Liver (tissue), 9 donors: ENCODE results near the gene SLC16A10. TPM values are rescaled to one million over a fixed set of nuclear protein-coding genes. Genes with fewer than 3 reads are reported as not detected.

Experiments
- DNase-seq: peaks from one replicate; pipeline ENCODE4 v3.0.0-alpha.2; 2017; ENCODE audit warnings: low spot score
- H3K27ac ChIP-seq, 2 donors: one replicate each; pipeline ENCODE4 v1.7.0; 2013; ENCODE audit warnings: inconsistent platforms in 2 of 2, low read length in 2 of 2, control low read depth in 1 of 2, low read depth in 1 of 2, mild to moderate bottlenecking in 1 of 2
- H3K27me3 ChIP-seq, 4 donors: one replicate each; pipeline versions ENCODE4 v1.6.1 to v1.7.0; 2013; ENCODE audit warnings: low read length in 3 of 4, inconsistent platforms in 1 of 4, mild to moderate bottlenecking in 1 of 4, moderate library complexity in 1 of 4; ENCODE audit not compliant: control insufficient read depth in 4 of 4, insufficient read depth in 4 of 4
- H3K36me3 ChIP-seq, 4 donors: one replicate each; pipeline versions ENCODE4 v1.6.1 to v1.7.0; 2013; ENCODE audit warnings: low read length in 3 of 4, mild to moderate bottlenecking in 3 of 4, low read depth in 1 of 4, moderate library complexity in 1 of 4; ENCODE audit not compliant: control insufficient read depth in 4 of 4, insufficient read depth in 3 of 4
- H3K4me1 ChIP-seq, 4 donors: one replicate each; pipeline versions ENCODE4 v1.6.1 to v1.7.0; 2013; ENCODE audit warnings: low read length in 3 of 4, mild to moderate bottlenecking in 3 of 4, moderate library complexity in 1 of 4; ENCODE audit not compliant: control insufficient read depth in 4 of 4, insufficient read depth in 4 of 4
- H3K4me3 ChIP-seq, 3 donors: one replicate each; pipeline versions ENCODE4 v1.6.1 to v1.7.0; 2013; ENCODE audit warnings: low read length in 3 of 3, control low read depth in 1 of 3, low read depth in 1 of 3, mild to moderate bottlenecking in 1 of 3
- H3K9ac ChIP-seq, 2 donors: one replicate each; pipeline ENCODE4 v1.7.0; 2013; ENCODE audit warnings: low read length in 2 of 2, mild to moderate bottlenecking in 2 of 2, moderate library complexity in 2 of 2, control low read depth in 1 of 2, low read depth in 1 of 2
- H3K9me3 ChIP-seq, 4 donors: one replicate each; pipeline versions ENCODE4 v1.6.1 to v1.7.0; 2013; ENCODE audit warnings: low read length in 3 of 4; ENCODE audit not compliant: control insufficient read depth in 4 of 4
- ATF3 ChIP-seq: IDR thresholded peaks from 2 replicates; pipeline ENCODE4 v1.6.1; 2016; ENCODE audit warnings: antibody characterized with exemption
- CTCF ChIP-seq: fragments of 150-350 bp; IDR thresholded peaks from 2 replicates; pipeline ENCODE4 v1.5.1; 2017; ENCODE audit warnings: improper control_type of control experiment, low read depth, low read length; ENCODE audit not compliant: missing input control
- EGR1 ChIP-seq, 2 donors: IDR thresholded peaks; 2 replicates each; pipeline ENCODE4 v1.6.1; 2016 to 2018; ENCODE audit warnings: antibody characterized with exemption in 2 of 2, low read depth in 2 of 2
- FOXA1 ChIP-seq: IDR thresholded peaks from 2 replicates; pipeline ENCODE4 v1.6.1; 2016; ENCODE audit warnings: antibody characterized with exemption
- FOXA2 ChIP-seq: IDR thresholded peaks from 2 replicates; pipeline ENCODE4 v1.6.1; 2016; ENCODE audit warnings: antibody characterized with exemption
- GABPA ChIP-seq, 2 donors: IDR thresholded peaks in 1 of 2; conservative IDR thresholded peaks in 1 of 2; 2 replicates each; pipeline ENCODE4 v1.6.1; 2016; ENCODE audit warnings: antibody characterized with exemption in 2 of 2, mild to moderate bottlenecking in 1 of 2, moderate library complexity in 1 of 2
- HNF4A ChIP-seq, 2 donors: conservative IDR thresholded peaks; 2 replicates each; pipeline ENCODE4 v1.6.1; 2016; ENCODE audit warnings: antibody characterized with exemption in 2 of 2, mild to moderate bottlenecking in 2 of 2
- HNF4G ChIP-seq: IDR thresholded peaks from 2 replicates; pipeline ENCODE4 v1.6.1; 2016; ENCODE audit warnings: antibody characterized with exemption
- JUND ChIP-seq, 2 donors: IDR thresholded peaks; 2 replicates each; pipeline ENCODE4 v1.6.1; 2016; ENCODE audit warnings: antibody characterized with exemption in 2 of 2
- MAX ChIP-seq: IDR thresholded peaks from 2 replicates; pipeline ENCODE4 v1.6.1; 2016; ENCODE audit warnings: antibody characterized with exemption
- NR2F2 ChIP-seq: IDR thresholded peaks from 2 replicates; pipeline ENCODE4 v1.6.1; 2016; ENCODE audit warnings: antibody characterized with exemption
- RAD21 ChIP-seq, 2 donors: IDR thresholded peaks; 2 replicates each; pipeline ENCODE4 v1.6.1; 2016; ENCODE audit warnings: antibody characterized with exemption in 2 of 2, mild to moderate bottlenecking in 2 of 2
- REST ChIP-seq: IDR thresholded peaks from 2 replicates; pipeline ENCODE4 v1.6.1; 2016; ENCODE audit warnings: antibody characterized with exemption, mild to moderate bottlenecking
- RXRA ChIP-seq, 2 donors: IDR thresholded peaks; 2 replicates each; pipeline ENCODE4 v1.6.1; 2017 to 2018; ENCODE audit warnings: antibody characterized with exemption in 2 of 2, mild to moderate bottlenecking in 1 of 2
- SP1 ChIP-seq: IDR thresholded peaks from 2 replicates; pipeline ENCODE4 v1.6.1; 2018; ENCODE audit warnings: antibody characterized with exemption, mild to moderate bottlenecking
- TAF1 ChIP-seq: conservative IDR thresholded peaks from 2 replicates; pipeline ENCODE4 v1.6.1; 2016; ENCODE audit warnings: antibody characterized with exemption, mild to moderate bottlenecking
- YY1 ChIP-seq: IDR thresholded peaks from 2 replicates; pipeline ENCODE4 v1.6.1; 2016; ENCODE audit warnings: antibody characterized with exemption, mild to moderate bottlenecking
- ZBTB33 ChIP-seq: IDR thresholded peaks from 2 replicates; pipeline ENCODE4 v1.6.1; 2016; ENCODE audit warnings: antibody characterized with exemption
- WGBS: extraction: QIAGEN DNeasy Blood & Tissue Kit; methylation state at CpG from one replicate; pipeline ENCODE4 v1.1.7; 2013; 5-methylcytosine and 5-hydroxymethylcytosine counted together
- polyA plus RNA-seq, 2 donors: library from polyadenylated mRNA; stranded (reverse) in 1 of 2; unstranded in 1 of 2; fragments of 200-250 nt in 1 of 2; fragments of >200 nt in 1 of 2; fragmentation: Nextera tagmentation in 1 of 2; extraction: Ambion mirVana in 1 of 2; gene quantifications; one replicate each; pipeline versions ENCODE4 v1.2.1 to v1.2.3, GENCODE V29; 2013 to 2015
- total RNA-seq, 2 donors: library from RNA; depleted of rRNA; stranded (reverse); fragments of >200 nt; gene quantifications; one replicate each; pipeline ENCODE4 v1.2.3, GENCODE V29; 2014
- donor health status: healthy.
- donor health status: healthy.
- donor health status: healthy.
- donor health status: healthy.
- donor health status: healthy.

Gene SLC16A10
- total and polyA plus RNA-seq, 4 donors, result 1.8 to 16.7 (median 8.4) TPM

- Histone ChIP-seq H3K36me3 (no peaks in the 10 kb centered on the region), H3K4me3 (no peak overlapping the region), H3K9me3 (no peaks in the 10 kb centered on the region), H3K27ac (no peak overlapping the region), H3K4me1 (no peaks in the 10 kb centered on the region), H3K9ac (no peak overlapping the region), H3K27me3 (no peaks in the 10 kb centered on the region)
- 93% methylated on average over 5 of the region's 5 CpGs for WGBS
- no peak for DNase-seq
- TF ChIP-seq TAF1 (no peak), FOXA2 (no peak), MAX (no peak)
Observed at GRCh38 chr6:111242452-111242851, 155.1 kb downstream of the SLC16A10 start.

GRCh38 chr6:111243095-111243494 is 155.8 kb downstream of the SLC16A10 start:
- no peaks in the 10 kb centered on the region for H3K4me1 ChIP-seq
- H3K9ac ChIP-seq, result no peak overlapping the region
- 91% methylated on average over 4 of the region's 4 CpGs for WGBS
- H3K27me3 ChIP-seq, result no peaks in the 10 kb centered on the region
- no peaks in the 10 kb centered on the region for H3K9me3 ChIP-seq
- no peak for DNase-seq
- no peak overlapping the region for H3K4me3 ChIP-seq
- no peak overlapping the region for H3K27ac ChIP-seq
- TF ChIP-seq HNF4G, result no peak
- no peak for TF ChIP-seq CTCF
- no peak for TF ChIP-seq RXRA (IDR thresholded peaks at IDR 0.05)
- TF ChIP-seq FOXA1, result no peak
- TF ChIP-seq TAF1, result no peak
- no peak for TF ChIP-seq ZBTB33
- no peak for TF ChIP-seq MAX
- TF ChIP-seq JUND (IDR thresholded peaks at IDR 0.05), result no peak
- TF ChIP-seq EGR1 (IDR thresholded peaks at IDR 0.05; ENCODE audit: low read depth in 2 of 2), result no peak
- TF ChIP-seq HNF4A (conservative IDR thresholded peaks at IDR 0.05), result no peak
- TF ChIP-seq FOXA2, result no peak
- TF ChIP-seq RAD21 (IDR thresholded peaks at IDR 0.05), result no peak
- TF ChIP-seq REST, result no peak
- no peak for TF ChIP-seq SP1
- no peak for TF ChIP-seq YY1
- no peak for TF ChIP-seq GABPA (IDR thresholded peaks at IDR 0.05 in 1 of 2, conservative IDR thresholded peaks at IDR 0.05 in 1 of 2)
- TF ChIP-seq NR2F2, result no peak
- TF ChIP-seq ATF3, result no peak
- no peaks in the 10 kb centered on the region for H3K36me3 ChIP-seq
